PC-3 (cell line): Measurements from ENCODE around the gene HIC1. TPM values are rescaled to one million over a fixed set of nuclear protein-coding genes. Genes with fewer than 3 reads are reported as not detected.
A peak's percentile ranks its signal among the peaks of the same experiment; 100 is the strongest.

ENCODE experiments used
- ATAC-seq: fragments of 200-7000 bp; cut with Tn5 transposase; 2 replicates; pipeline ENCODE4 v1.9.1; 2020; ENCODE audit warnings: mild to moderate bottlenecking, moderate library complexity
- BruUV-seq: library from RNA; stranded (reverse); fragments of 400-500 nt; replicated peaks from 2 replicates; lab custom pipeline; 2021; lab: Mats Ljungman, UMichigan
- CTCF ChIA-PET: fragments of 300-600 bp; sonication (Branson Sonifier 250); formaldehyde crosslinking; loops from one replicate; lab custom pipeline; 2022; ENCODE audit warnings: antibody characterized with exemption; lab: Charles Lee
- POLR2A ChIA-PET: fragments of 300-600 bp; sonication (Branson Sonifier 250); formaldehyde crosslinking; loops from one replicate; lab custom pipeline; 2022; ENCODE audit warnings: antibody characterized with exemption; ENCODE audit not compliant: unreplicated experiment; lab: Charles Lee
- DNase-seq: peaks from one replicate; pipeline ENCODE4 v3.0.0-alpha.2; 2015
- H2AFZ ChIP-seq: fragments of 300-600 bp; sonication (generic); 2 replicates; pipeline ENCODE4 v1.6.0; 2016; ENCODE audit warnings: antibody characterized with exemption, low read length
- H3F3A ChIP-seq: fragments of 300-600 bp; sonication (generic); one replicate; pipeline ENCODE4 v1.6.0; 2017; ENCODE audit warnings: antibody characterized with exemption, low read length, control low read depth, mild to moderate bottlenecking; ENCODE audit not compliant: unreplicated experiment
- H3K27ac ChIP-seq: fragments of 300-600 bp; sonication (generic); 2 replicates; pipeline ENCODE4 v1.5.1; 2016; ENCODE audit warnings: mild to moderate bottlenecking, low read length
- H3K27me3 ChIP-seq: fragments of 300-600 bp; sonication (generic); 2 replicates; pipeline ENCODE4 v1.6.1; 2016; ENCODE audit warnings: low read length, mixed read lengths
- H3K36me3 ChIP-seq: fragments of 300-600 bp; sonication (generic); 2 replicates; pipeline ENCODE4 v1.6.1; 2016; ENCODE audit warnings: low read depth, mixed run types, low read length, mixed read lengths
- H3K4me1 ChIP-seq: fragments of 300-600 bp; sonication (generic); 2 replicates; pipeline ENCODE4 v1.5.1; 2016; ENCODE audit warnings: low read length; ENCODE audit not compliant: insufficient read depth
- H3K4me2 ChIP-seq: fragments of 300-600 bp; sonication (generic); 2 replicates; pipeline ENCODE4 v1.6.0; 2016; ENCODE audit warnings: low read length
- H3K4me3 ChIP-seq: fragments of 300-600 bp; sonication (generic); 2 replicates; pipeline ENCODE4 v1.5.1; 2016; ENCODE audit warnings: mild to moderate bottlenecking, low read length, mixed read lengths
- H3K79me2 ChIP-seq: fragments of 300-600 bp; sonication (generic); 2 replicates; pipeline ENCODE4 v1.6.1; 2017; ENCODE audit warnings: low read length, mixed read lengths
- H3K9ac ChIP-seq: fragments of 300-600 bp; sonication (generic); 2 replicates; pipeline ENCODE4 v1.6.0; 2016; ENCODE audit warnings: mild to moderate bottlenecking, low read length
- H3K9me2 ChIP-seq: fragments of 300-600 bp; sonication (generic); replicated peaks from 2 replicates; pipeline ENCODE4 v1.6.1; 2016; ENCODE audit warnings: mixed run types, low read length, mixed read lengths
- H3K9me3 ChIP-seq: fragments of 300-600 bp; sonication (generic); 2 replicates; pipeline ENCODE4 v1.6.1; 2016; ENCODE audit warnings: low read length, mixed read lengths
- H4K20me1 ChIP-seq: fragments of 300-600 bp; sonication (generic); 2 replicates; pipeline ENCODE4 v1.6.1; 2016; ENCODE audit warnings: low read length, mixed read lengths
- CTCF ChIP-seq: fragments of 300-600 bp; sonication (generic); conservative IDR thresholded peaks from 2 replicates; pipeline ENCODE4 v1.5.1; 2017; ENCODE audit warnings: antibody characterized with exemption, low read depth, mild to moderate bottlenecking, low read length
- EZH2 ChIP-seq: fragments of 300-600 bp; sonication (generic); IDR thresholded peaks from one replicate; pipeline ENCODE4 v1.6.1; 2017; ENCODE audit warnings: antibody characterized with exemption, mild to moderate bottlenecking, low read length; ENCODE audit not compliant: unreplicated experiment
- EZH2phosphoT487 ChIP-seq: fragments of 300-600 bp; sonication (generic); IDR thresholded peaks from 2 replicates; pipeline ENCODE4 v1.6.1; 2018; ENCODE audit warnings: mild to moderate bottlenecking, antibody characterized with exemption, low read length, borderline replicate concordance
- intact Hi-C: fragments of 100-400 bp; cut with micrococcal nuclease; formaldehyde crosslinking; loops from 2 replicates; pipeline ENCODE4 v1.9.0; 2023
- total RNA-seq: library from RNA; depleted of rRNA; stranded (reverse); fragments of >200 nt; gene quantifications from 2 replicates; pipeline ENCODE4 v1.2.3, GENCODE V29; 2014

Gene HIC1
- total RNA-seq, 1 experiment from 2014 or later = 4.4 TPM

GRCh38 chr17:2024572-2025219, 30.2 kb upstream of the HIC1 start:
- DNase-seq (no peak), ATAC-seq (no peak)
- Histone ChIP-seq H3K4me3 (peak overlapping the region; percentile 76), H3K9me2 (no peaks in the 10 kb centered on the region), H3K27ac (no peak overlapping the region), H3K9ac (peak overlapping the region; percentile 61), H3K36me3 (no peaks in the 10 kb centered on the region), H3K4me2 (peak overlapping the region; percentile 95), H3K79me2 (peaks cover 34% of the 10 kb centered on the region), H3K4me1 (no peaks in the 10 kb centered on the region), H2AFZ (peak overlapping the region; percentile 78; the same call in 1 of the 2 replicates), H4K20me1 (no peaks in the 10 kb centered on the region), H3K9me3 (no peaks in the 10 kb centered on the region), H3K27me3 (no peaks in the 10 kb centered on the region), H3F3A (no peaks in the 10 kb centered on the region)
- intact Hi-C loops = no loop called here
- TF ChIP-seq EZH2phosphoT487 (no peak), CTCF (no peak), EZH2 (no peak)
- CTCF ChIA-PET = interaction anchor here (2.6 kb wide), 1 partner anchor 116 kb away, joined by 52 read pairs; no protein-coding TSS in a partner anchor
- BruUV-seq = no TSS peak
- POLR2A ChIA-PET = no interaction called here

- peak; percentile 41 for ATAC-seq
- no peak for TF ChIP-seq CTCF
- no peak for TF ChIP-seq EZH2phosphoT487
- TF ChIP-seq EZH2 = no peak
- intact Hi-C loops = no loop called here
- no peak within 1 kb of the TSS for H3K27ac ChIP-seq
- no peaks in the 10 kb centered on the region for H3K36me3 ChIP-seq
- no peaks in the 10 kb centered on the region for H3K4me1 ChIP-seq
- CTCF ChIA-PET = interaction anchor here (0.6 to 2.6 kb wide), 4 partner anchors 16 to 1674 kb away, joined by 4 to 52 read pairs (median 6); no protein-coding TSS in a partner anchor
- H3K9ac ChIP-seq = peak within 1 kb of the TSS; percentile 61
- H3K9me3 ChIP-seq = no peaks in the 10 kb centered on the region
- H3F3A ChIP-seq = no peaks in the 10 kb centered on the region
- peak within 1 kb of the TSS; percentile 78 for H2AFZ ChIP-seq
- BruUV-seq = no TSS peak
- H3K4me2 ChIP-seq = peak within 1 kb of the TSS; percentile 95
- H3K27me3 ChIP-seq = no peaks in the 10 kb centered on the region
- H3K9me2 ChIP-seq = no peaks in the 10 kb centered on the region
- POLR2A ChIA-PET = interaction anchor here (0.7 kb wide), 1 partner anchor 13 kb away, joined by 18 read pairs; no protein-coding TSS in a partner anchor
- peak; percentile 88 for DNase-seq
- H4K20me1 ChIP-seq = no peaks in the 10 kb centered on the region
- peak within 1 kb of the TSS; percentile 76 for H3K4me3 ChIP-seq
- H3K79me2 ChIP-seq = peaks cover 32% of the 10 kb centered on the region
Measured at GRCh38 chr17:2025220-2025621, 29.7 kb upstream of the HIC1 start, which contains the start of gene RTN4RL1. RTN4RL1 (minus strand) TSS chr17:2025334; CDS start chr17:2024865, 469 bp downstream.
